ENCODE results near the gene RIBC2.

RIBC2 gene

DNA sequence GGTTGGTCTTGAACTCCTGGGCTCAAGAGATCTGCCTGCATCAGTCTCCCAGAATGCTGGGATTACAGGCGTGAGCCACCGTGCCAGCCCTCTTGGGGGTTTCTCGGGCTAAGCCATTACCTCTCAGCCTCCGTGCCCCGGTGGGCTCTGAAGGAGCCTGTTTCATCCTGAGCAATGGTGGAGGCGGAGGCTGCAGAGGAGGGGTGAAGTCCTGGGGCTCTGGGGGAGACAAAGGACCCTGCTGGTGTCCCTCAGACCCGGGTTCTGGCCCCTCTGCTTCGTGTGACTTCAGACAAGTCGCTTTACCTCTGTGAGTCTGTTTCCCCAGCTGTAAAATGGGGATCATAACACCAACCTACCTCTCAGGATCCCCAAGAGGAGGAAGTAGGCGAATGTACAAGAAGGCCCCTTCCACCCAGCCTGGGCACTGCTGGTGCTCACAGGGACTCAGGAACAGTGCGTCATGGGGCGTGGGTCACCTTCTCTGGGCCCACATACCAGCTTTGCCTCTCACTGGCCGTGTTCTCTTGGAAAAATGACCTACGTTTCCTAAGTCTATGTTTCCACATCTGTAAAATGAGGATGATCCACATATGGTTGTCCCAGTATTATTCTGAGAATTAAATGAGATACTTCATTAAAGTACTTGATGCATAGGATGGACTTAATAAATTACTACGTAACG is 36.8 kb downstream of the RIBC2 start:
- Histone ChIP-seq H3K79me2 (ENCODE audit: insufficient read depth, low read length) (no peaks in the 10 kb centered on the region), H3K4me3 (ENCODE audit: low read depth, low read length, poor library complexity, severe bottlenecking) (no peak overlapping the region), H3K27me3 (ENCODE audit: insufficient read depth, low read length) (no peaks in the 10 kb centered on the region; the same call in 1 of the 2 replicates), H3F3A (ENCODE audit: insufficient read depth, low read length) (no peaks in the 10 kb centered on the region), H3K27ac (ENCODE audit: low read depth, low read length, poor library complexity, severe bottlenecking) (no peak overlapping the region), H3K9ac (ENCODE audit: low read length) (no peak overlapping the region), H4K20me1 (ENCODE audit: insufficient read depth, low read length) (no peaks in the 10 kb centered on the region), H3K9me2 (ENCODE audit: low read depth, low read length) (no peaks in the 10 kb centered on the region), H3K4me1 (ENCODE audit: insufficient read depth, low read length, severe bottlenecking) (no peaks in the 10 kb centered on the region), H3K36me3 (ENCODE audit: insufficient read depth, low read length) (no peaks in the 10 kb centered on the region), H3K4me2 (ENCODE audit: low read length) (no peak overlapping the region), H2AFZ (ENCODE audit: low read length) (no peak overlapping the region), H3K9me3 (ENCODE audit: low read length) (no peaks in the 10 kb centered on the region)
- TF ChIP-seq, protein P1, sequence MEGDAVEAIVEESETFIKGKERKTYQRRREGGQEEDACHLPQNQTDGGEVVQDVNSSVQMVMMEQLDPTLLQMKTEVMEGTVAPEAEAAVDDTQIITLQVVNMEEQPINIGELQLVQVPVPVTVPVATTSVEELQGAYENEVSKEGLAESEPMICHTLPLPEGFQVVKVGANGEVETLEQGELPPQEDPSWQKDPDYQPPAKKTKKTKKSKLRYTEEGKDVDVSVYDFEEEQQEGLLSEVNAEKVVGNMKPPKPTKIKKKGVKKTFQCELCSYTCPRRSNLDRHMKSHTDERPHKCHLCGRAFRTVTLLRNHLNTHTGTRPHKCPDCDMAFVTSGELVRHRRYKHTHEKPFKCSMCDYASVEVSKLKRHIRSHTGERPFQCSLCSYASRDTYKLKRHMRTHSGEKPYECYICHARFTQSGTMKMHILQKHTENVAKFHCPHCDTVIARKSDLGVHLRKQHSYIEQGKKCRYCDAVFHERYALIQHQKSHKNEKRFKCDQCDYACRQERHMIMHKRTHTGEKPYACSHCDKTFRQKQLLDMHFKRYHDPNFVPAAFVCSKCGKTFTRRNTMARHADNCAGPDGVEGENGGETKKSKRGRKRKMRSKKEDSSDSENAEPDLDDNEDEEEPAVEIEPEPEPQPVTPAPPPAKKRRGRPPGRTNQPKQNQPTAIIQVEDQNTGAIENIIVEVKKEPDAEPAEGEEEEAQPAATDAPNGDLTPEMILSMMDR (IDR thresholded peaks at IDR 0.05; ENCODE audit: low read length) = no peak
- no peak for TF ChIP-seq EZH2 (IDR thresholded peaks at IDR 0.05; ENCODE audit: borderline replicate concordance, low read length)

DNA sequence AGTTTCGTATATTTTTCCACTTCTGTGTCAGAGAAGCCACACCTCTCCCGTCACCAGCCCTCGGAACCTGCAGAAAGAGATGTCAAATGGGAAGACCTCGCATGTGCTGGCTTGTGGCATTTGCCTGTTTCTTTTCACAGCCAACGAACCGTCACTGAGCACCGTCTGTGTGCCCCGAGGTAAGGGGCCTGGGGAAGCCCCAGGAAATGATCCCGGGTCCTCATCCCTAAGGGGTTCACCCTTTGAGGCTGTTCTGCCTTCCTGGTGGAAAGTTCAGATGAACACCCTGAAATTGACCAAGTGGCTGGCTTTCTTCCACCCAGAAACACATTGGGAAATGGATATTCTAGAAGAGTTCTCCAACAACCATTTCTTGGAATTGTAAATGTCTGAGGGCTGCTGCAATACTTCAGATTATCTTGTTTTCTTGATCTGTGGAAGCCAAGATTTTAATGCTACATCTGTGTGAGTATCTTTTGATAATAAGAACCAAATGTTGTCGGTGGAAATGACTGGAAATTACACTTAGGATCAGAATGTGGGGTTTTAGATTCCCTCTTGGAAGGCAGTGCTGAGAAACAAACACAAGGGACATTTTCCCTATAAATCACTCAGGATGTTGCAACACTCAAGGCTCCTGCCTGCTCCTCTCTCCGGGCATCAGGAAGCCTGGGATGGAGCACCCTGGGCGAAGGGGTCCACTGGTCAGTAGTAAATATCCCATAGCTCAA is 37.6 kb downstream of the RIBC2 start:
- TF ChIP-seq, protein P1 (IDR thresholded peaks at IDR 0.05; ENCODE audit: low read length) = no peak
- TF ChIP-seq EZH2 (IDR thresholded peaks at IDR 0.05; ENCODE audit: borderline replicate concordance, low read length) = no peak
- H3K27me3 ChIP-seq (ENCODE audit: insufficient read depth, low read length) = no peaks in the 10 kb centered on the region; the same call in 1 of the 2 replicates
- H3K4me2 ChIP-seq (ENCODE audit: low read length) = no peak overlapping the region
- H4K20me1 ChIP-seq (ENCODE audit: insufficient read depth, low read length) = no peaks in the 10 kb centered on the region
- H3K9me2 ChIP-seq (ENCODE audit: low read depth, low read length) = no peaks in the 10 kb centered on the region
- H3K9me3 ChIP-seq (ENCODE audit: low read length) = no peaks in the 10 kb centered on the region
- H3K4me3 ChIP-seq (ENCODE audit: low read depth, low read length, poor library complexity, severe bottlenecking) = no peak overlapping the region
- H3K27ac ChIP-seq (ENCODE audit: low read depth, low read length, poor library complexity, severe bottlenecking) = no peak overlapping the region
- H2AFZ ChIP-seq (ENCODE audit: low read length) = no peak overlapping the region
- H3K4me1 ChIP-seq (ENCODE audit: insufficient read depth, low read length, severe bottlenecking) = no peaks in the 10 kb centered on the region
- H3K79me2 ChIP-seq (ENCODE audit: insufficient read depth, low read length) = no peaks in the 10 kb centered on the region
- H3K9ac ChIP-seq (ENCODE audit: low read length) = no peak overlapping the region
- no peaks in the 10 kb centered on the region for H3K36me3 ChIP-seq (ENCODE audit: insufficient read depth, low read length)
- H3F3A ChIP-seq (ENCODE audit: insufficient read depth, low read length) = no peaks in the 10 kb centered on the region

DNA sequence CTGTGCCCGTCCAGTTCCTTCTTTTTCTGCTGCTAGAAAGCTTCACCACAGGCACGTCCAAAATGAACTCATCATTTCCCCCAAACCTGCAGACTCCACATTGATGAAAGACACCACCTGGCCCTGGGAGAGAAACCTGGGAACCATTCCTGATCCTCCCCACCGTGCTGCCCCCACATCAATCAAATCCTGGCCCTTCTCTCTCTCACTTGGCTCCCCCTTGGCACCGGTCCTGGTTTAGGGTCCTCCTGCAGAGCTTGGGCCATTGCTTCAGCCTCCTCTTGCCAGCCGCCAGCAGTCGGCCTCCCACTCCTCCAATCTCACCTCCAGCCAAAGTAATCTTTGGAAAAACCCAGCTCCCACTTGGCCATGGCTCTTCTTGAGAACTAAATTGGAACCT is 38.5 kb downstream of the RIBC2 start:
- Histone ChIP-seq H3K27me3 (ENCODE audit: insufficient read depth, low read length) (no peaks in the 10 kb centered on the region; the same call in 1 of the 2 replicates), H2AFZ (ENCODE audit: low read length) (no peak overlapping the region), H3K9ac (ENCODE audit: low read length) (no peak overlapping the region), H3K9me3 (ENCODE audit: low read length) (no peaks in the 10 kb centered on the region), H3K36me3 (ENCODE audit: insufficient read depth, low read length) (no peaks in the 10 kb centered on the region), H3K4me1 (ENCODE audit: insufficient read depth, low read length, severe bottlenecking) (no peaks in the 10 kb centered on the region), H3K9me2 (ENCODE audit: low read depth, low read length) (no peaks in the 10 kb centered on the region), H3K4me2 (ENCODE audit: low read length) (no peak overlapping the region), H3K4me3 (ENCODE audit: low read depth, low read length, poor library complexity, severe bottlenecking) (no peak overlapping the region), H3K27ac (ENCODE audit: low read depth, low read length, poor library complexity, severe bottlenecking) (no peak overlapping the region), H3K79me2 (ENCODE audit: insufficient read depth, low read length) (no peaks in the 10 kb centered on the region), H3F3A (ENCODE audit: insufficient read depth, low read length) (no peaks in the 10 kb centered on the region), H4K20me1 (ENCODE audit: insufficient read depth, low read length) (no peaks in the 10 kb centered on the region)
- TF ChIP-seq, protein P1 (IDR thresholded peaks at IDR 0.05; ENCODE audit: low read length) = no peak
- TF ChIP-seq EZH2 (IDR thresholded peaks at IDR 0.05; ENCODE audit: borderline replicate concordance, low read length) = no peak

Data from OCI-LY1 (cell line).